M059J (cell line): ENCODE results near the gene POLR1D. TPM values are rescaled to one million over a fixed set of nuclear protein-coding genes. Genes with fewer than 3 reads are reported as not detected.

Source experiments
- DNase-seq: peaks from one replicate; pipeline ENCODE4 v3.0.0-alpha.2; 2012; ENCODE audit warnings: low read depth
- total RNA-seq: library from RNA; depleted of rRNA; stranded (reverse); fragments of >200 nt; shearing (Covaris generic); gene quantifications from 2 replicates; pipeline ENCODE4 v1.2.3, GENCODE V29; 2014

The POLR1D gene
- total RNA-seq, 1 experiment from 2014 or later: 71.0 TPM

DNA sequence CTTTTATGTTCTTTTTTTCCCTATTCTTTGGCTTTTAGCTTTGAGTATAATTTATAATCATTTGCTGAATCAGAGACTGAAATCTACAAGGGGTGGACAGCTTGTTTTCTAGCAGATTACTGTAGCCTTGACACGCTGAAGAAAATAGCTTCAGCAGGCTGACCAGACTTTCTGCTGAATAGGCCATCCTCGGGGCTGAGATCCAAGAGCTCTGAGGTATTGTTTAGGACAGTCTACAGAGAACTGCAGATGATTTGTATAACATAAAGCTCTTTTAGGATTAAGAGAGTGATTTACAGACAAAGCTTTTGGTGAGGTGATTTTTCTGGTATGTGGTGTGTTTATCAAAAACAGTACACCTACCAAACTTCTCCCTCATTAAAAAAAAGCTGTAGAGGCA is 16.8 kb downstream of the POLR1D start:
- peak; percentile 1 for DNase-seq

DNA sequence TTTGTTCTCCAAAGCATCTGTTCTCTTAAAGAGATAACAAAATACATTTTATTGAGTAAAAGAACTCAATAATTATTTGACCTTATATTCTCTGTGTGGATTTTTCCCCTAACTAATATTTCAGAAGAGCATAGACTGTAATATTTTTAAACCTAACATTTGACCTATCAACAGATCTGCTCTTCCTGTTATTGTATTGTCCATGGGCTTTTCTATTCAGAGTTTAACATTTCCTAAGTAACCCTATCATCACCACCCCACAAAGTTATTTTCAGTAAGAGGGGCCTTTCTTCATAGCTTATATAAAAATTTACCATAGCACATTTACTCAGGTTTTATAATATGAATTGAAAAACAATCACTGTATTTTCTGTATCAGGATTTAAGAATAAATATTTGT is 17.5 kb downstream of the POLR1D start:
- no peak for DNase-seq

DNA sequence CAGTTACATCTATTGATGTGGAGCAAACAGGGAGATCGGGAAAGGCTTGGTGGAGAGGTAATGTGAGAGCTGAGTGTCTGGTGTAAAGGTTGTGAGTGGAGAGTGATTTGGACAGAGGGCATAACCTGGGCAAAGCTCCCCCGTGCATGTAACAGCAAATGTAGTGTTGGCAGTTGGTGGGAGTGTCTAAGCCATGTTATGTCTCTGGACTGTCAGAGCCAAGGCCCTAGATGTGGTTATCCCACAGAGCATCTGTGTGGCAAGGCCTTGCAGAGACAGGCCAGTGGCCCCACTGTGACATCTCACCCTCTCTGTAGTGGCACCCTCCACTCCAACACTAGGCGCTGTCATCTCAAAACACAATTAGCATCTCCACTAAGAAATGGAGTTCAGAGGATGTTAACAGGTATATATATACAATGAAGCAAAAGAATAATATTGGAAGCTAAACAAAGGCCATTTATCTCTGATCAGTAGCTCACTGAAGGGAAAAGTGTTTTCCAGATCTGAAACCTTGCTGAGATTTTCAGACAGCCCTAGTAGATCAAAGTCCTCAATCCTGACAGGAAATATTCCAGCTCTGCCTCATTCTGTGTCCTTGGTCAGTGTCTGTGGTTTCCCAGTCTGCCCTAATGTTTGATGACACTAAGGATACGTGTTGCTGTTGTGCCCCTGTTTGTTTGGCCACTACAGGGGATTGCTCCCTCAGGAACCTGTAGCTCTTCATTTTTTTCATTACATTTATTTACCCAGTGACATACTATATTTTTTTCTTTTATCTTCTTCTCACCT is 20.2 kb downstream of the POLR1D start:
- DNase-seq: peak; percentile 3

DNA sequence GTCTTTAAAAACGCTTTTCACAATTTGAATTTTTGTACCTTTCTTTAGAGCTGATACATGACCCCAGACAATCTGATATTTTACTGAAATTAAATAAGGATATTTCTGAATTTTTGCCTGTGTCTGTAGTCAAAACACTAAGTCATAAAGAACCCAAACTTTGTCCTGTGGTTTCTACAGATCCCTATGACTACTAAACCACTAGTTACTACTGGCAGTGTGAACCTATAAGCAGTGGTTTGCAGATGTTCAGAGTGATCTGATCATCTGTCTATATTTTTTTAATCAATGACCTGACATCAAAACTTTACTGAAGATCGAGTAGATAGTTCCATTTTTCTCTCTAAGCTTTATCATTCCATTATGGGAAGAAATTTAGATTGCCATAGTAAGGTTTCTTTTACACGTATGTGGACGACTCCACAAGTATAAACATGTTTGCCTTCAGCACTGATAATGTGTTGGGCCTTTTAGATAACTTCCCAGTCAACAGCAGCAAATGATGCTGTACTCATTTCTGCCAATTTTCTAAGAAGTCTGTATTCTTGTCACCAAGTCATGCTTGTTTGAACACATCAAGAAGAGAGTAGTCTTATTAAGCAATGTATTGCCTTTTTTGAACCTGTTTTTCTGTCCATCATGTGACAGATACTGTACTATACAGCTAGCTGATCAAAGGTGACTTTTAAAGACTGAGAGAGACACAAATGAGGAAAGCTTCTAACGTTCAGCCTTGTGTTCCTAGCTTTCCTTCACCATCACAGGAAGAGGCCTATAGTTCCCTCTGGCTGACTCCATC is 21.8 kb downstream of the POLR1D start:
- DNase-seq: no peak

GRCh38 chr13:27644302-27644701 is 22.6 kb downstream of the POLR1D start:
- peak; percentile 48 for DNase-seq

- DNase-seq: no peak
These were observed 28.6 kb downstream of the POLR1D start for GRCh38 chr13:27650312-27650711.

DNA sequence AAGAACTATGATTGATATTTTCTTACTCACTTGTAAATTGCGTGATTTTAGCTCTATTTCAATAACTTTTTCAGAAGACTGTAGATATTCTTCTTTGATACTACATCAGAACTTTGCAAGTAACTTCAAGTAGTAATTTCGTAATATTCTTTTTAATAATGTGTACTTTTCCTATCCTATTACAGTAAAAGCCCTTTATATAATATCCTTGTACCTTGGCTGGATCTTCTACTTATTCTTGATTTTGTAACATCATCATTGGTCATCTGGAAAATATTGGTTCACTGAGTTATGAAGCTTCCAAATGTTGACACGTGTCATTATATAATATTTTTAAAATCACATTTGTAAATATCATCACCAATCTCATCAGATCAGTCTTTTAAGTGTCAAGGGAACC is 32.4 kb downstream of the POLR1D start:
- DNase-seq: no peak

- DNase-seq: no peak
These were observed 33.1 kb downstream of the POLR1D start for GRCh38 chr13:27654816-27655215.

DNA sequence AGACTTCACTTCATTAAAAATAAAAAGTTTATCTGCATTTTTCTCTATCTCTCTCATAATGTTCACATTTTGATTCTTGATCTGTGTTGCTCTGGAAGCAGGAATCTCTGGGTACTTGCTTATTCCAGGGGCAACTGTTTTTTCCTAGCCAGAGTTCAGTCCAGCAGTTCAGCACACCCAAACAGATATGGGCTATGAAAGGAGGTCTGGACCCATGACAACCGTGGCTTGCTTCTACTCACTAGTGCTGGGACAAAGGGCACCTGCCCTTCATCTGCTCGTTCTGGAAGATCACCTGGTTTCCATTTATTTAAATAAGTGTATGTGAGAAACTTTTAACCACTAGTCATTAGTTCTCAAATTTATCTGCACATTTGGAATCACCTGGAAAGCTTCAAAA is 36.0 kb downstream of the POLR1D start:
- DNase-seq: no peak

GRCh38 chr13:27658546-27658945 is 36.9 kb downstream of the POLR1D start:
- peak; percentile 3 for DNase-seq

DNA sequence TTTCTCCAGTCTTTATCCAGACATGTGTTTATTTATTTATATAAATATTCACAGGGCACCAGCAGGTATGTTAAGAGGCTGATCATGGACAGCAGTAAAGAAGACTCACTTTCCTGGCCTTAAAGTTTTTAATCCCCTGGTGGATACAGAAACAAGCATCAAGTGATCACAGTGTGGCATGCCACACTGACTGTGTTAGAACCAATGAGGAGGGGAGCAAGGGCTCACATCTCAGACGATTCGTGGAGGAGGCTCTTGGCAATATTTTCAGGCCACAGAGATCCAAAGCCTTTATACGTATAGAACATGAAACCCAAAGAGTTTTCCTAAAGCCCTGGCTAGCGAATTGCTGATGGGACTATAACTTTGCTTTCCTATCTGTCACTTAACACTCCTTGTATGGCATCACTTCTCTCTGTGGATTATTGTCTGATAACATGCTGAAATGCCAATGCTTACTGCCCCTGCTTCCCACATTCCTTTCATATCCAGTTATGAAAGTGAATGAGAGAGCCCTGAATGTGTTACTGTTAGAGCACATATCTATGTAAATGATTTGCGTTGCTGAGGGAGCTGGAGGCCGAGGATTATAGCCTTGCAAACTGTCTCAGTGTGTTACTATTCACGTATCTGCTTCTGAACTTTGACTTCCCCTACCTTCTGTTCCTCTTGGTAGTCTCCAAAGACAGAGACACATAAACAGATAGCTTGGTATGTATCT is 37.6 kb downstream of the POLR1D start:
- no peak for DNase-seq

DNA sequence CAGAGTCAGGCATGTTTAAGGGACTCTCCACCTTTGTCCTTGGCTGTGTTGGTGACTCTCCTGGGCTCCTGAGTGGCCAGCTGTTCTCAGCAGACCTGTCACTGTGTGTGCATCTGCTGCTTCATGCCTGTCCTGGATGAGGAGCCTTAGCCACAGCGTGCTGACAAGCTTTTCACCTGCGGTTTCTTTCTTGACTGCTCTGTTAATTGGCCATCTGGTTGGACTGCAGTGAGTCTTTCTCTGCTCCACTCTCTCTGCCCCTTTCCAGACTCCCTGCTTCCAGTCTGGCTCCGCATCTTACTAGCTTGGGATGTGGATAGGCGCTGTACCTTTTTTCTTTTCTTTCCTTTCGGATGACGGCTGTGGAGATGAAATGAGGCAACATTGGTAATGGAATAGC is 38.8 kb downstream of the POLR1D start:
- DNase-seq: no peak

DNA sequence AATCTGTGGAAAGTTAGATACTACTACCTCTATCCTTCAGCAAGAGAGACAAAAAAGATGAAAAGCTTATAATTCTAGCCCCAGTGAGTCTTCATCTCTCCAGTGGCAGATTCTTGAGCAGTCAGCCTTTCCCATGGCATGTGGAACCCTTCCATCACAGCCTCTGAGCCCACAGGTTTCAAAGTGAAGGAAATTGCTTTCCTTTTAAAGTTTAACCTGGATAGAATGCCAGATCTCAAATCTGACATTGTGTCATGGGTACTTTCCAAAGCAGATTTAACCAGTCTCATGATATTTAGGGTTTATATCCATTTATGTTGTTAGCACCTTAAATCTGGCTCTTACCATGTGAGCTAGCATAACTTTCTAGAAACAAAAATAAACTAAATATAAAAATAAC is 39.3 kb downstream of the POLR1D start:
- no peak for DNase-seq

DNA sequence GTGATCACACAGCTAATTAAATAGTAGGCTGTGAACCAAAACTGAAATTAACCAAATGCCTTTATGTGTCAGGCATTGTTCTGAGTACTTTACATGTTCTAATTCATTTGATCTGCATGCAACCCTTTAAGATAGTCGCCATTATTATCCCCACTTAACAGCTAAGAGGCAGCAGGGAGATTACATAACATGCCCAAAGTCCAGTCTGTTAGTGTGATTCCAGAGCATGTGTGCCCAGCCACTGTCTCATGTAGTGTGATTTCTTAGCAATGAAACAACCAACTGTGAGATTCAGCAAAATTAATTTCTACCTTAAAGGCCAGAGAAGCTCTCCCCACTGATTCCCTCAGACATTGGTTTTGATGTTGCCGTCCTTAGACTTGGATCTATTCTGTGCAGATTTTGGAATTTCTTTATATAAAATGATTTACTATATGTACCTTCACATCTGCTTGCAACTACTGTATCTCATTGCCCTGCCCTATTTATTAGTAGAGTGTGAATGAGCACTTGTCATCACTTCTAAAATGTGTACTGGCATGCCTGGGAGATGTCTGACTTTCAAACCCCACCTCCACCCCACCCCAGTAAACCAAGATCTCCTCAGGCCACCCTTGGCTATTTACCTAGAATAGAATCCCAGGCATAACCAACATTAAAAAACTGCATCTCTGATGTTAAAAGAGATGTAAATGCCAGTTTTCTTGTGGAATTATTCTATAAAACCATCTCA is 41.2 kb downstream of the POLR1D start:
- DNase-seq: no peak

DNA sequence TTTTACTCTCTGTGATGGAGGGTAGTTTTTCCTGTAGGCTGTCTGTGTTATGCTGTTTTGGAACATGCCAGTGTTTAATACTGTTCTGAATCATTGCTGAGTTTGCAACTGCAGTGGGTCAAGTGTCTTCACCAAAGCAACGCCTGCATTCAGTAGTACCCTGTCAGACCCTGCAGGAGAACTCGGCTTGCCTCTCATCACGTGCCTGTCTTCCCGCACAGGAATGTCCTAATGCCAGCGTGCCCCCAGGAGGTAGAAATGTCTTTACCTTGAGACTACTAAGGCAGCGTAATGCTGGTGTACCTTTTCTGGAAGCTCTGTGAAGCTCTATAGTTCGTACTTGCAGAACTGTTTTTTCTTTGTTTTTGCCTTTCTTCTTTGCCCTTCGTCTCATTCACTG is 42.3 kb downstream of the POLR1D start:
- DNase-seq: no peak

GRCh38 chr13:27665333-27665732 is 43.6 kb downstream of the POLR1D start:
- no peak for DNase-seq

GRCh38 chr13:27665761-27666160 is 44.1 kb downstream of the POLR1D start:
- no peak for DNase-seq

DNA sequence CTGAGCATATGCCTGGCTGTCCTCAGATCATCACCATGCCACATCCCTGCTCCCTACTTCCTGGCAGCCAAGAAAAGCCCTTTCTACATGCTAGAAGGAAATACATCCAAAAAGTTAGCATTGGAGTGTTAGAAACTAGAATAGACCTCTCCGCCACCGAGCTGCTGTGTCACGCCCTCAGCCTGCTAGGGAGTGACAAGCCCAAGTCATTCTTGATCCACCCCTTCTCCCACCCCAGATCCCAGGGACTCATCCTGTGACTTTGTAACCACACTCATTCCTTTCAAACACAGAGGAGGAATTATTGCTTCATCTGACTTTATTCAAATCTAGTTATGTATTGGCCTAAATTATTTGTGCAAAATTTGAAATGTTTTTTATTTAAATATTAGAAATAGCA is 45.3 kb downstream of the POLR1D start:
- no peak for DNase-seq

GRCh38 chr13:27667946-27668345 is 46.3 kb downstream of the POLR1D start:
- DNase-seq: no peak

DNA sequence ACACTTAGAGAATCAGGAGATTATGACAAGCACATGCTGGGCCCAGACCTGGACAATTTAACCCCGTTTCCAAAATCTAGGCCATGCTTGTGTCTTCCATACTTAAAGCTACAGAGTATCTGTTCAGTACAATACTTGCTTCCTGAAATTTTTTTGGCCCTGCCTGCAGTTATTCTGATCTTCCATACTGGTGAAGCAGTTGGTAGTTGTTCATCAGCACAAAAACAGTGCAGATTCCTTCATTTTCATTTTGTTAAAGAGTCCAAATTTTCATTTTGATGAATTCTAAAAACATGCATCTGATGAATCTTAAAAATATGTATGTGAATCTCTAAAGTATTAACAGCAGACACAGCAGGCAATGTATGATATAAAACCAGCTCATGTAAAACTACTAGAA is 49.2 kb downstream of the POLR1D start:
- DNase-seq: no peak

DNA sequence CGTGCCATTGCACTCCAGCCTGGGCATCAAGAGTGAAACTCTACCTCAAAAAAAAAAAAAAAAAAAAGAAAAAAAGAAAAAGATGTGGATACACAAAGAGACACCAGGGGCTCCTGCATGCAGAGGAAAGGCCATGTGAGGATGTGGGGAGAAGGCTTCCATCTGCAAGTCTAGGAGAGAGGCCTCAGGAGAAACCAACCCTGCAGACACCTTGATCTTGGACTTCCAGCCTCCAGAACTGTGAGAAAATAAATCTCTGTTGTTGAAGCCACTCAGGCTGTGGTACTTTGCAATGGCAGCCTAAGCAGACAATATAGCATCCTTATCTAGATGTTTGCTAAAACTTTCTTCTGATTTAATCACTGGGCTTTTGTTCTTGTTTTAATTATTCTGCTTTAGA is 50.3 kb downstream of the POLR1D start:
- no peak for DNase-seq
